VCaP (cell line): ENCODE measurements around the gene CREBBP.

Experiments used
- H3K27ac ChIP-seq: fragments of 450-650 bp; 2 replicates; pipeline ENCODE4 v1.5.1; 2017
- CTCF ChIP-seq: fragments of 450-650 bp; conservative IDR thresholded peaks from 2 replicates; pipeline ENCODE4 v1.5.1; 2017; ENCODE audit warnings: mild to moderate bottlenecking, moderate library complexity

Gene CREBBP

GRCh38 chr16:3730161-3731125 lies 150.1 kb downstream of the CREBBP start:
- H3K27ac ChIP-seq: no peak overlapping the region
- TF ChIP-seq CTCF: no peak

GRCh38 chr16:3729161-3730112 lies 151.1 kb downstream of the CREBBP start:
- no peak for TF ChIP-seq CTCF
- no peak overlapping the region for H3K27ac ChIP-seq

- TF ChIP-seq CTCF: no peak
- H3K27ac ChIP-seq: no peak overlapping the region
Observed at GRCh38 chr16:3728424-3729160, 151.9 kb downstream of the CREBBP start.

GRCh38 chr16:3727806-3728381 lies 152.6 kb downstream of the CREBBP start:
- H3K27ac ChIP-seq: no peak overlapping the region
- no peak for TF ChIP-seq CTCF

DNA sequence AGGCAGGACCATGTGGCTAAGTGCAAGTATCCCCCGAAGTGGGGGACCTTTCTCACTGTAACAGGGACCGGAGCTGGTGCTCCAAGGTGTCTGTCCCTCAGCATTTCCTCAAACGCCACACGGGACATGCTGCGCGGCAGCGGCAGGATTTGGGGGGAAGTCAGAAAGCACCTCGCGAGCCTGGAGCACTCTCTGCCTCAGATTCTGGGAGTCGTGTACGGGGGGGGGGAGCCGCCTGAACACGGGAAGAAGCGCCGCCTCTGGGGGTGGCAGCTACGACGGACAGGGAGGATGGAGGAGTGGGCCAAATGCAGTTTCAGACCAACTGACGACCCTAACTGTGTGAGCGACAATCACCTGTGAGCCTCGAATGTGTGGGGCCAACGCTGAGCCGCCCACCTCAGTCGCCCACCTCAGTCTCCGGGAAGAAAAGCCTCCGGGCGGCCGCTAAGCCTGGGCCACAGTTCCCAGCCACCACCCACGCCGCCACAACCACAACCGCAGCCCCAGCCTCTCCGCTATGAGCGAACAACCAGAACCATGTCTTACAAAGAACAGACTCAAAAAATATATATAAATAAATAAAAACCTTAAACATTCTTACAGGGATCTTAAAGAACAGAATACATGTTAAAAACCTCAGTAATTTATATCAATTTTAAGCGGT lies 154.4 kb downstream of the CREBBP start:
- no peak overlapping the region for H3K27ac ChIP-seq
- TF ChIP-seq CTCF: no peak

- H3K27ac ChIP-seq: no peak overlapping the region
- no peak for TF ChIP-seq CTCF
Observed at GRCh38 chr16:3725276-3725675, 155.2 kb downstream of the CREBBP start.
